ENCODE measurements around the gene MEI4. TPM values are rescaled to one million over a fixed set of nuclear protein-coding genes. Genes with fewer than 3 reads are reported as not detected.

The MEI4 gene
- total and polyA plus RNA-seq, 2 of the 8 experiments (the other 6 are each of a cell fraction or from before 2014, with no cell fraction given) = 0.05 to 0.24 TPM

DNA sequence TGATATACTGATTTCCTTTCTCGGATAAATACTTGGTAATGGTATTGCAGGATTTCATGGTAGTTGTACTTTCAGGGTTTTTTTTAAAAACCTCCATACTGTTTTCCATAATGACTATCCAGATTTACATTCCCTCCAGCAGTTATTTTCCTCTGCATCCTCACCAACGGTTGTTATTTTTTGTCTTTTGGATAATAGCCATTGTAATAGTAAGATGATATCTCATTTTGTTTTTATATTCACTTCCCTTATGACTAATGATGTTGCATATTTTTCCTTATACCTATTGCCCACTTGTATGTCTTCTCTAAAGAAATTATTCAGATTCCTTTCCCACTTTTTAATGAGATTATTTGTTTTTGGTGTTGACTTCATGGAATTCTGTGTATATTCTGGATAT, 231.0 kb downstream of the MEI4 start (continued):
- TF ChIP-seq POLR2AphosphoS5 (IDR thresholded peaks at IDR 0.05; ENCODE audit: low read depth, low read length) (no peak), KDM4A (IDR thresholded peaks at IDR 0.05; ENCODE audit: low read depth, low read length, severe bottlenecking) (no peak)

Data from H1 (cell line).